HepG2 (cell line): ENCODE data around the gene CNTFR. TPM values are rescaled to one million over a fixed set of nuclear protein-coding genes. Genes with fewer than 3 reads are reported as not detected.
A peak's percentile ranks its signal among the peaks of the same experiment; 100 is the strongest.

Source experiments
- CCAR2 ChIP-seq: fragments of 200-400 bp; formaldehyde crosslinking; optimal IDR thresholded peaks from 2 replicates; pipeline ENCODE3; 2018; ENCODE audit warnings: low read depth, mild to moderate bottlenecking, low read length, moderate library complexity
- GATAD2A ChIP-seq: IDR thresholded peaks from 2 replicates; pipeline ENCODE4 v1.6.1; 2016
- KLF13 ChIP-seq: sonication (generic); formaldehyde crosslinking; IDR thresholded peaks from 2 replicates; pipeline ENCODE4 v1.4.0; 2020; ENCODE audit warnings: mild to moderate bottlenecking, missing genetic modification reagents
- MAF1 ChIP-seq: sonication (generic); formaldehyde crosslinking; IDR thresholded peaks from 2 replicates; pipeline ENCODE4 v1.5.0; 2020; ENCODE audit warnings: missing genetic modification reagents, borderline replicate concordance
- MTA1 ChIP-seq: sonication (generic); formaldehyde crosslinking; IDR thresholded peaks from 2 replicates; pipeline ENCODE4 v1.4.0; 2020; ENCODE audit warnings: missing genetic modification reagents, mild to moderate bottlenecking, borderline replicate concordance
- NFE2 ChIP-seq: sonication (generic); formaldehyde crosslinking; IDR thresholded peaks from 2 replicates; pipeline ENCODE4 v1.4.0; 2020; ENCODE audit warnings: missing genetic modification reagents
- RARA ChIP-seq: IDR thresholded peaks from 2 replicates; pipeline ENCODE4 v1.6.1; 2016; ENCODE audit warnings: missing genetic modification reagents, missing compliant biosample characterization
- RNF2 ChIP-seq: fragments of 450-650 bp; conservative IDR thresholded peaks from 2 replicates; pipeline ENCODE4 v1.6.1; 2016; ENCODE audit warnings: low read depth
- SMC3 ChIP-seq: IDR thresholded peaks from 2 replicates; pipeline ENCODE4 v1.6.1; 2011; ENCODE audit warnings: low read length, improper control_type of control experiment
- SMYD3 ChIP-seq: sonication (generic); formaldehyde crosslinking; IDR thresholded peaks from 2 replicates; pipeline ENCODE4 v1.8.1; 2023; ENCODE audit warnings: mild to moderate bottlenecking, missing genetic modification reagents
- SNRNP70 ChIP-seq: fragments of 200-400 bp; formaldehyde crosslinking; IDR thresholded peaks from 2 replicates; pipeline ENCODE4 v1.6.1; 2017; ENCODE audit warnings: mild to moderate bottlenecking, low read depth, low read length, moderate library complexity
- SOX5 ChIP-seq: IDR thresholded peaks from 2 replicates; pipeline ENCODE4 v1.6.1; 2016; ENCODE audit warnings: borderline replicate concordance
- SRSF1 ChIP-seq: fragments of 200-400 bp; formaldehyde crosslinking; optimal IDR thresholded peaks from 2 replicates; pipeline ENCODE3; 2017; ENCODE audit warnings: mild to moderate bottlenecking, low read depth, low read length, moderate library complexity
- TMF1 ChIP-seq: sonication (generic); formaldehyde crosslinking; IDR thresholded peaks from 2 replicates; pipeline ENCODE4 v1.8.1; 2022; ENCODE audit warnings: low read depth, missing genetic modification reagents
- TP53 ChIP-seq: sonication (generic); formaldehyde crosslinking; conservative IDR thresholded peaks from 2 replicates; pipeline ENCODE4 v1.4.0; 2020; ENCODE audit warnings: missing genetic modification reagents
- ZNF841 ChIP-seq: sonication (generic); formaldehyde crosslinking; IDR thresholded peaks from 2 replicates; pipeline ENCODE4 v1.8.1; 2023; ENCODE audit warnings: missing genetic modification reagents, borderline replicate concordance
- polyA plus RNA-seq, 8 experiments: library from polyadenylated mRNA; depleted of rRNA in 3 of 8; stranded (reverse) in 7 of 8; unstranded in 1 of 8; fragments of >200 nt; fragmentation: Illumina TruSeq in 4 of 8; extraction: Trizol in 4 of 8; gene quantifications; 2 replicates each; pipeline versions ENCODE4 v1.2.1 to v1.2.3, GENCODE V29; 2011 to 2016; ENCODE audit warnings: low read depth in 4 of 8, missing spikeins in 1 of 8, mixed read lengths in 1 of 8; ENCODE audit not compliant: insufficient read depth in 1 of 8
- total RNA-seq, 5 experiments: library from RNA; depleted of rRNA; stranded (reverse); fragments of >200 nt; fragmentation: Illumina TruSeq; extraction: Trizol; gene quantifications; 2 replicates each; pipeline ENCODE4 v1.2.3, GENCODE V29; 2016; ENCODE audit warnings: low read depth in 1 of 5
- TF ChIP-seq, protein P1 (sequence below): sonication (generic); formaldehyde crosslinking; IDR thresholded peaks from 2 replicates; pipeline ENCODE4 v1.5.0; 2020; ENCODE audit warnings: missing genetic modification reagents, mild to moderate bottlenecking, borderline replicate concordance
- TF ChIP-seq, protein P2 (sequence below): sonication (generic); formaldehyde crosslinking; IDR thresholded peaks from 2 replicates; pipeline ENCODE4 v1.4.0; 2020; ENCODE audit warnings: mild to moderate bottlenecking, missing genetic modification reagents
- TF ChIP-seq, protein P3 (sequence below): sonication (generic); formaldehyde crosslinking; IDR thresholded peaks from 2 replicates; pipeline ENCODE4 v1.4.0; 2020; ENCODE audit warnings: missing genetic modification reagents, mild to moderate bottlenecking, borderline replicate concordance
- TF ChIP-seq, protein P4 (sequence below): sonication (generic); formaldehyde crosslinking; IDR thresholded peaks from 2 replicates; pipeline ENCODE4 v1.5.1; 2020; ENCODE audit warnings: missing genetic modification reagents, mild to moderate bottlenecking, borderline replicate concordance
- TF ChIP-seq, protein P5 (sequence below): sonication (generic); formaldehyde crosslinking; IDR thresholded peaks from 2 replicates; pipeline ENCODE4 v1.5.0; 2020; ENCODE audit warnings: missing genetic modification reagents

Gene CNTFR
- total and polyA plus RNA-seq, 2 of the 13 experiments (the other 11 are each of a cell fraction or from before 2014, with no cell fraction given) = not detected

DNA sequence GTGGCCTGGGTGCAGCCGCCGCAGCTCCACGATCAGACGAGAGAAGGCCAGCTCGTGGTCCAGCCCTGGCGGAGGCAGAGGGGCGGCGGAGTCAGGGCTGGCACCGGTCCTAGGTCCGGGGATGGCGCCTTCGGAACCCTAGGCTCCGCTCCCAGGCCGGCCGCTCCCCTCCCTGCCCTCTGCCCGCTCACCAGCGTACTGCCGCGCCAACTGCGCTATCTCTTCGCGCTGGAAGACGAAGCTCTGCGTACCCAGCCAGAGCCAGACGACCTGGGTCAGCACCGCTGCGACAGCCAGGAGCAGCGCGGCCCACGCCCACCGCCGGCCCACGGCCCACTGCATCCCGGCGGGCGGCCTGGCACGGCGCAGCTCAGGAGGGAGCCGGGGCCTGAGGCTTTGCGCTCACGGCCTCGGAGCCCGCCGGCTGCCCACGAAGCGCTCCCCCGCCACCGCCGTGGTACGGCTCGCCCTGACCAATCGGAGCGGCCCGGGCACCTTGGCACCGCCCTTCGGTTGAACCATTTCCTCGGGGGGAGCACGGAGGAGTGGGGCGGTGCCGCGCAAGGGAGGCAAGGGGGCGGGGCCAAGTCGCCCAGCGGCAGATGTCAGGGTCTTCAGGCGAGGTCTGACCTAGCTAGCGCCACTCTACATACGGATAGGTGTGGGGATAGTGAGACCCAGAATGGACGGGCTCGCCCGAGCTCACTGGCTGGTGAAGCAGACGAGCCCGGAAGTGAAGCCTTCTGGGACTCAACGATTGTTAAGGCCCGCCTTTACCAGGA is 48.0 kb upstream of the CNTFR start, which contains the start of gene SIGMAR1 (continued):
- TF ChIP-seq SNRNP70 (no peak), TMF1 (peak; percentile 98), TP53 (CRISPR knock-in tag) (no peak), ZNF841 (CRISPR knock-in tag) (no peak; the same call in 1 of the 2 replicates), RARA (CRISPR knock-in tag) (peak; percentile 38; the same call in 1 of the 2 replicates), SRSF1 (no peak), CCAR2 (no peak), MAF1 (CRISPR knock-in tag) (0 out of 2 replicates have a peak, but pooled peaks have one; percentile 8), RNF2 (peak; percentile 79), SOX5 (CRISPR knock-in tag) (0 out of 2 replicates have a peak, but pooled peaks have one; percentile 31), NFE2 (no peak), SMC3 (no peak), KLF13 (CRISPR knock-in tag) (no peak), SMYD3 (CRISPR knock-in tag) (0 out of 2 replicates have a peak, but pooled peaks have one; percentile 67), GATAD2A (CRISPR knock-in tag) (0 out of 2 replicates have a peak, but pooled peaks have one; percentile 45), MTA1 (CRISPR knock-in tag) (peak; percentile 38; the same call in 1 of the 2 replicates)
- TF ChIP-seq, protein P1, sequence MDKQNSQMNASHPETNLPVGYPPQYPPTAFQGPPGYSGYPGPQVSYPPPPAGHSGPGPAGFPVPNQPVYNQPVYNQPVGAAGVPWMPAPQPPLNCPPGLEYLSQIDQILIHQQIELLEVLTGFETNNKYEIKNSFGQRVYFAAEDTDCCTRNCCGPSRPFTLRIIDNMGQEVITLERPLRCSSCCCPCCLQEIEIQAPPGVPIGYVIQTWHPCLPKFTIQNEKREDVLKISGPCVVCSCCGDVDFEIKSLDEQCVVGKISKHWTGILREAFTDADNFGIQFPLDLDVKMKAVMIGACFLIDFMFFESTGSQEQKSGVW (CRISPR knock-in tag) = no peak
- TF ChIP-seq, protein P2, sequence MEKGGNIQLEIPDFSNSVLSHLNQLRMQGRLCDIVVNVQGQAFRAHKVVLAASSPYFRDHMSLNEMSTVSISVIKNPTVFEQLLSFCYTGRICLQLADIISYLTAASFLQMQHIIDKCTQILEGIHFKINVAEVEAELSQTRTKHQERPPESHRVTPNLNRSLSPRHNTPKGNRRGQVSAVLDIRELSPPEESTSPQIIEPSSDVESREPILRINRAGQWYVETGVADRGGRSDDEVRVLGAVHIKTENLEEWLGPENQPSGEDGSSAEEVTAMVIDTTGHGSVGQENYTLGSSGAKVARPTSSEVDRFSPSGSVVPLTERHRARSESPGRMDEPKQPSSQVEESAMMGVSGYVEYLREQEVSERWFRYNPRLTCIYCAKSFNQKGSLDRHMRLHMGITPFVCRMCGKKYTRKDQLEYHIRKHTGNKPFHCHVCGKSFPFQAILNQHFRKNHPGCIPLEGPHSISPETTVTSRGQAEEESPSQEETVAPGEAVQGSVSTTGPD (CRISPR knock-in tag) = no peak; the same call in 1 of the 2 replicates
- TF ChIP-seq, protein P3, sequence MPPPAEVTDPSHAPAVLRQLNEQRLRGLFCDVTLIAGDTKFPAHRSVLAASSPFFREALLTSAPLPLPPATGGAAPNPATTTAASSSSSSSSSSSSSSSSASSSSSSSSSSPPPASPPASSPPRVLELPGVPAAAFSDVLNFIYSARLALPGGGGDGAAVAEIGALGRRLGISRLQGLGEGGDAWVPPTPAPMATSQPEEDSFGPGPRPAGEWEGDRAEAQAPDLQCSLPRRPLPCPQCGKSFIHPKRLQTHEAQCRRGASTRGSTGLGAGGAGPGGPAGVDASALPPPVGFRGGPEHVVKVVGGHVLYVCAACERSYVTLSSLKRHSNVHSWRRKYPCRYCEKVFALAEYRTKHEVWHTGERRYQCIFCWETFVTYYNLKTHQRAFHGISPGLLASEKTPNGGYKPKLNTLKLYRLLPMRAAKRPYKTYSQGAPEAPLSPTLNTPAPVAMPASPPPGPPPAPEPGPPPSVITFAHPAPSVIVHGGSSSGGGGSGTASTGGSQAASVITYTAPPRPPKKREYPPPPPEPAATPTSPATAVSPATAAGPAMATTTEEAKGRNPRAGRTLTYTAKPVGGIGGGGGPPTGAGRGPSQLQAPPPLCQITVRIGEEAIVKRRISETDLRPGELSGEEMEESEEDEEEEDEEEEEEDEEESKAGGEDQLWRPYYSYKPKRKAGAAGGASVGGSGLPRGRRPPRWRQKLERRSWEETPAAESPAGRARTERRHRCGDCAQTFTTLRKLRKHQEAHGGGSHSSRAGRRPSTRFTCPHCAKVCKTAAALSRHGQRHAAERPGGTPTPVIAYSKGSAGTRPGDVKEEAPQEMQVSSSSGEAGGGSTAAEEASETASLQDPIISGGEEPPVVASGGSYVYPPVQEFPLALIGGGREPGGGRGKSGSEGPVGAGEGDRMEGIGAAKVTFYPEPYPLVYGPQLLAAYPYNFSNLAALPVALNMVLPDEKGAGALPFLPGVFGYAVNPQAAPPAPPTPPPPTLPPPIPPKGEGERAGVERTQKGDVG = no peak
- TF ChIP-seq, protein P4, sequence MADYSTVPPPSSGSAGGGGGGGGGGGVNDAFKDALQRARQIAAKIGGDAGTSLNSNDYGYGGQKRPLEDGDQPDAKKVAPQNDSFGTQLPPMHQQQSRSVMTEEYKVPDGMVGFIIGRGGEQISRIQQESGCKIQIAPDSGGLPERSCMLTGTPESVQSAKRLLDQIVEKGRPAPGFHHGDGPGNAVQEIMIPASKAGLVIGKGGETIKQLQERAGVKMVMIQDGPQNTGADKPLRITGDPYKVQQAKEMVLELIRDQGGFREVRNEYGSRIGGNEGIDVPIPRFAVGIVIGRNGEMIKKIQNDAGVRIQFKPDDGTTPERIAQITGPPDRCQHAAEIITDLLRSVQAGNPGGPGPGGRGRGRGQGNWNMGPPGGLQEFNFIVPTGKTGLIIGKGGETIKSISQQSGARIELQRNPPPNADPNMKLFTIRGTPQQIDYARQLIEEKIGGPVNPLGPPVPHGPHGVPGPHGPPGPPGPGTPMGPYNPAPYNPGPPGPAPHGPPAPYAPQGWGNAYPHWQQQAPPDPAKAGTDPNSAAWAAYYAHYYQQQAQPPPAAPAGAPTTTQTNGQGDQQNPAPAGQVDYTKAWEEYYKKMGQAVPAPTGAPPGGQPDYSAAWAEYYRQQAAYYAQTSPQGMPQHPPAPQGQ (CRISPR knock-in tag) = no peak
- TF ChIP-seq, protein P5, sequence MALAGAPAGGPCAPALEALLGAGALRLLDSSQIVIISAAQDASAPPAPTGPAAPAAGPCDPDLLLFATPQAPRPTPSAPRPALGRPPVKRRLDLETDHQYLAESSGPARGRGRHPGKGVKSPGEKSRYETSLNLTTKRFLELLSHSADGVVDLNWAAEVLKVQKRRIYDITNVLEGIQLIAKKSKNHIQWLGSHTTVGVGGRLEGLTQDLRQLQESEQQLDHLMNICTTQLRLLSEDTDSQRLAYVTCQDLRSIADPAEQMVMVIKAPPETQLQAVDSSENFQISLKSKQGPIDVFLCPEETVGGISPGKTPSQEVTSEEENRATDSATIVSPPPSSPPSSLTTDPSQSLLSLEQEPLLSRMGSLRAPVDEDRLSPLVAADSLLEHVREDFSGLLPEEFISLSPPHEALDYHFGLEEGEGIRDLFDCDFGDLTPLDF (CRISPR knock-in tag) = no peak
